NCI-H187 (cell line): ENCODE data around the gene DHX29.

Experiments
- DNase-seq, 2 experiments: peaks; one replicate each; lab custom pipeline; 2025; lab: John Stamatoyannopoulos, UW

The DHX29 gene

DNA sequence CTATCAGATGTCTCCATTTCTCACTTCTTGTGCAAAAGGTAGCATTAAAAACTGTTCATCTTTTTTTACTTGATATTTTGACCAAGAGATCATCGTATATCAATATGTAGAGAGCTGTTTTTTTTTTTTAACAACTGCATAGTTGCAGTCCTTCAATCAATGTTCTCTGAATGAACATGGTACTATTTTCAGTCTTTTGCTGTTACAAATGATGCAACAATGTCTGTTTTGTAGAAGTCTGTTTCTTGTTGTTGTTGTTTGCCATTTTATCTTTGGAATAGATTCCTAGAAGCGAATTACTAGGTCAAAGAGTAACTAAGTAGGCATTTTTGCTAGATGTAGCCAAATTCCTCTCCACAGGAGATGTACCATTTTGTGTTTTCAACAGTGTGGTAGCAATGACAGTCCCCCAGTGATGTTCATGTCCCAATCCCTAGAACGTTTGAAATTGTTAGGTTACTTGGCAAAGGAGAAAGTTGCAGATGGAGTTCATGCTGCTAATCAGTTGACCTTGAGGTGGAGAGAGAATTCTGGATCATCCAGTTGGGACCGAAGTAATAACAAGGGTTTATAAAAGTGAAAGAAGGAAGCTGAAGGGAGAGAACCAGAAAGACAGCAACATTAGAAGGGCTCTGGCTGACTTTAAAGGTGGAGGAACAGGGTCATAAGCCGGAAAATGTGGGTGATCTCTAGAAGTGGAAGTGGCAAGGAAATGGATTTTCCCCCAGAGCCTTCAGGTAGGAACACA is 6.5 kb upstream of the DHX29 start:
- no peak for DNase-seq

- DNase-seq = no peak
These were observed 851 bp upstream of the DHX29 start for GRCh38 chr5:55308254-55308836.

DNA sequence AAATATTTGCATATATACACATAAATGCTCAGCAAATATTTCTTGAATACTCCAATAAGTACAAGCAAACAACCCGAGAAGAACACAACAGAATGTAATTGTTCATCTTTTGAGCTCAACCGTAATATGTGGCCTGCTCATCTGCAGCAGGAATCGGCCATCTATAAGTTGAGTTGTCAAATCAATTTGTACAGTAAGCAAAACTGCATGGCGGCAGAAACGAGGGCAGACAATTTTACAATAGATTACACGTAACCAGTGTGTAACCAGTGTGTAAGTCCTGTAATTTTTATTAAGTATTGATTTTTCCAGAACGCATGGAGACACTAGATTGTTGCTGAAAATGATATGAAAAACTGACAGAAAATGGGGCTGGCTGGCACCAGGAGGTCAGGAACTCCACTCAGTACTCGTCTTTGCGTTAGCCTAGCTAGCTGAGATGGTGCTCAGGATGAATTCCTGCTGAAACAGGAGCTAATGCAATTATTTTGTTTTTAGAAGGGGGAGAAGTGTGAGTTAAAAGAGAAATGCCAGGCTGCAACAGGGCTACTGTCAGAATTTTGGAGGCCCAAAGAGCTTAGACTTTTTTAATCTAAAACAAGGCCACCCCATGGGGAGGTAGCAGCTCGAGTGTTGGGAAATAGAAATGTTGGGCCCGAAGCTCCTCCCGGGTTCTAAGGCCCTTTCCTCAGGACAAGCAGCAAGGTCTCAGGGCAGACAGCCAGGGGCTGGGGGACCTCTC is 682 bp downstream of the DHX29 start:
- no peak for DNase-seq

DNA sequence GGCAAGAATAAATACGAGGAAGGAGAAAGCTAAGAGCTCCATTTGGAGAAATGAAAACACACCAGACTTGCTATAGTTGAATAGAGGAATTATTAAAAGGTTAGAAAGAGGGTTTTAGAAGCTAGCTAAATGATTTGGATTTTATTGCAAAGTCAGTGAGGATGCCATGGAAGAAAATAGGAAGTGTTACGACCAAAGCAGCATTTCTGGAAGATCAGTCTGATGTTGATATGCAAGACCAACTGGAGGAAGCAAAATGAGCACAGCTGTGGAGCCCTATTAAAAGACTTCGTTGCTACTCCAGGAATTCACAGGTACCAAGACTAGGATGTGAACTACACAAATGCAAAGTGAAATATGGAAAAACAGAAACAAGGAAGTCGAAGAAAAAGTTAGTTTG is 2.1 kb downstream of the DHX29 start:
- DNase-seq = no peak

DNA sequence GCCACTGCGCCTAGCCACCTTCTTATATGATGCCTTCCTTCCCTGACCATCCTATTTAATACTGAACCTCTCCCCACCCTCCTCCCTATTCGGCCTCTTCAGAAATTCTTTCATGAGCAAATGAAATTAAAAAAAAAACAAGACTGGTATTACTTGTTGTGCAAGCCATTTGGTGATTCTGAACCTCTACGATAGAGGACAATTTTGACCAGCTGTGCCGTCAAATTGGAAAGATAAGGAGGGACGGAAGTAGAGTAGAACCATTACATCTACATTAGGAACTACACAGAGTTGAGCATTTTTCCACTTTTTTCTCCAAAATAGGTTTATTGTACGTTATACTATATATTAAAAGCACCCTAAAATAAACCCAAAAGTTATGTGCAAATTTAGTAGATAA is 2.9 kb downstream of the DHX29 start:
- no peak for DNase-seq

DNA sequence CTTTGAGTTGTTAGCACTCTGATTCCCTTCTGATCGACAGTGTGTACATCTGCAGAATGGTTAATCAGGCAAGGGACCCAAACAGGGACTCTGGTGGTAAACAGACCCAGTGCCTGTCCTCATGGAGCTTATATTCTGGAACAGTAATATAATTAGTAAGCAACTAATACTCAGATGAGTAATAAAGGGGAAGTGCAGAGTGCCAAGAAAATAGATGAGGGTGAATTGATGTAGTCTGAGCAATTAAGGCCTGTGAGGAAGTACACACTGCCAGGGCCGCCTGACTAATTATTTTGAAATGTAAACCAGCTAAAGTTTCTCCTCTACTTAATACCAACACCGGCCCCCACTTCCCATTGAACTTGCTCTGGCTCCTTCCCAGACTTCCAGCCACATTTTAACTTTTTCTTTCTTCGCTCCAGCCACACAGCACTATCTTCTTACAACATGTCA is 4.2 kb downstream of the DHX29 start:
- DNase-seq = no peak

- no peak for DNase-seq
These were observed 6.6 kb downstream of the DHX29 start for GRCh38 chr5:55300890-55301289.

DNA sequence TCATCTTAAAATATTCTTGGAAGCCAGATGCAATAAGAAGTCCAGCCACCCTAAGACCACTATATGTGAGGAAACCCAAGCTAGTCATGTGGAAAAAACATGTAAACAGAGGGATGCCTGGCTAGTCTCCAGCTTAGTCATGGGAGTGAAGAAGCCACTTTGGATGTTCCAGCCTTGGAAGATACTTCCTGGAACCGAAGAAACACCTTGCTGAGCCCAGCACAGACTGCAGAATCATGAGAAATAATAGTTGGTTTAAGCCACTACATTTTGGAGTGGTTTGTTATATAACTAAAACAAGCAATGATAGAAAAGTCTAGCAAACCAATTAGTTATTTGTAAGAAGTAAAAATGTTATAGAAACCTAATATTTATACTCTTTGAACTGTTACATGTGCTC is 12.6 kb downstream of the DHX29 start:
- DNase-seq = no peak

DNA sequence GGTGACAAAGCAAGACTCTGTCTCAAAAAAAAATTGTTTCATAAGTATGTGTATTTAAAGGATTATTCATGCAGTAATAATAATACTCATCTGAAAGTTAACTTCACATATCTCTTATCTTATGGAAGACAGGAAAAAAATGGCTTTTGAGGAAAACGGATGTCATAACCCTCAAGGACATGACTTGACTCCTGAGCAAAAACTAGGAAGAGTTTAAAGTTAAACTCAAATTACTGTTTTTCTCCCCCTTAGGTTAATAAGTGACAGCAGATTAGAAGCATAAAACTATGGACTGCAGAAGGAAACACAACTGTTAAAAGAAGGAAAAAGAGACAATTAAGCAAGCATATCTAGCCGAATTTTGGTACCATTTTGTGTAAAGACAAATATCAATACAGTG is 16.5 kb downstream of the DHX29 start:
- DNase-seq = no peak

DNA sequence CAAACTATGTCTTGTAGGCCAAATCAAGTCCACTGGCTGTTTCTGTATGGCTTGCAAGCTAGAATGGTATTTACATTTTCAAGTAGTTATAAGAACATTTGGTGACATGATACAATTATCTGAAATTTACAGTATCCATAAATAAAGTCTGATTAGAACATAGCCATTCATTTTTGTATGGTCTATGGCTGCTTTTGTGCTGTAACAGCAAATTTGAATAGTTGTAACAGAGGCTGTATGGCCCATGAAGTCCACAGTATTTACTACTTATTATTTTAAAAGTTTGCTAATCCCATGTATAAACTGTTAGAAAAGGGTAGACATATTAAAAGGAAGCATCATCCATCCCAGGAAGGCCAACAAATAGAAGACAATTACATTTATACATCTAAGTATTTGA is 17.7 kb downstream of the DHX29 start:
- DNase-seq = no peak

- no peak for DNase-seq
These were observed 21.0 kb downstream of the DHX29 start for GRCh38 chr5:55286411-55286933.

DNA sequence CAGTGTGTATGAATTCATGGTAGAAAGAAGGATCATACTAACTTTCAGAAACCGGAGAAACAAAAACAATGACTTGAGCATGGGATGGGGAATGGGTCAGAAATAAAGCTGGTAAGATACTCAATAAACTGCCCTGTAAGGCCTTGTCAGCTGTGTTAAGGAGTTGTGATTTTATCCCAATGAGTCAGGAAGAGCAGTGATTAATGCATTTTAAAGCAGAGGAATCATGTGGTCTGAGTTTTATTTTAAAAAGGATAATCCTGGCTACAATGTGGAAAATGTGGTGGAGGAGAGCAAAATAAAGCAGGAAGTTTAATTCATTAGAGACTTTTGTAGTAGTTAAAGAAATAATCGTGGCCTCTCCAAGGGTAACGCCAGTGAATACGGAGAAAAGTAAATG is 28.7 kb downstream of the DHX29 start:
- DNase-seq = no peak

DNA sequence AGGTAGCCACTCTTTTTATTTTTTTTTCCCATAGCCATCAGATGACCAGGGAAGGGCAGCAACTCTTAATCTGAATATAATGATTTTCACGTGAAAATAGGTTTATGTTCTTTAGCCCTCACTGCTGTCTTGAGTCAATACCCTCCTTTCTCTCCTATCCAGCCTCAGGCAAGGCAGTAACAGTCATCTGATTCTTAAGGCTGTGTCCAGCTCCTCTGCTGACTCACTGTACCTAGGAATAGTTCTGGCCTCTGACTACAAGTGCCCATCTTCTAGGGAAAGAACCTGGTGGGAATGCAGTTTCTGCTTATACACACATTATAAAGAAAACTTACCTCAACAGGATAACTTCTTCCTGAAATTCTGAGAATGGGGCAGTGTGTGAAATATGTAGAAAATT is 30.7 kb downstream of the DHX29 start:
- no peak for DNase-seq

GRCh38 chr5:55258339-55258738 is 49.2 kb downstream of the DHX29 start:
- no peak for DNase-seq

DNA sequence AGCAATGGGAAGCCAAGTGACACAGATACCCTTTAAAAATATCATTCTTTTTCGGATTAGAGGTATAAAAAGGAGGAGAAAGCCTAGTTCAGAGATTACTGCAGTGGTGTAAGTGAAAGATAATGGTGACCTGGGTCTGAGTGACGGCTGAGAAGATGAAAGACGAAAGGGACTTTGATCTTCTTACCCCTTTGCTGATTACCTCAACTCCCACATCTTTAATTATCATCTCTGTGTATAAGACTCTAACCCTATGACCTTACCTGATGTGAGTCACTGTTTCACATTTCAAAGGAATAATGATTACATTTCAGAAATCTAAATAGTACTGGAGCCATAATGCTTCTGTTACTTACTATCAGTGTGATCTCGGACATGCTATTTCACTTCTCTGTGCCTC is 52.7 kb downstream of the DHX29 start:
- DNase-seq = no peak

DNA sequence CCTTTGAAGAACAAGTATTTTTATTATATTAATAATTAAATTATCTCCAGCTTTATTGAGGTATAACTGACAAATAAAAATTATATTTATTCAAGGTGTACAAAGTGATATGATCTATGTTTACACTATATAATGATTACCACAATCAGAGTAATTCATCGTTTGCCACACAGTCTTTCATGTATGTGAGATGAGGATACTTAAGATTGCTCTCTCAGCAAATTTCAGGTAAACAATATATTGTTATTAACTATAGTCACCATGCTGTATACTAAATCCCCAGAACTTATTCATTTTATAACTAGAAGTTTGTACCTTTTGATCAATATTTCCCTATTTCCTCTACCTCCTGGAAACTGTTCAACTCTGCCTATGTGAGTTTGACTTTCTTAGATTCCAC is 57.4 kb downstream of the DHX29 start:
- DNase-seq = no peak

GRCh38 chr5:55241746-55242145 is 65.7 kb downstream of the DHX29 start:
- no peak for DNase-seq

DNA sequence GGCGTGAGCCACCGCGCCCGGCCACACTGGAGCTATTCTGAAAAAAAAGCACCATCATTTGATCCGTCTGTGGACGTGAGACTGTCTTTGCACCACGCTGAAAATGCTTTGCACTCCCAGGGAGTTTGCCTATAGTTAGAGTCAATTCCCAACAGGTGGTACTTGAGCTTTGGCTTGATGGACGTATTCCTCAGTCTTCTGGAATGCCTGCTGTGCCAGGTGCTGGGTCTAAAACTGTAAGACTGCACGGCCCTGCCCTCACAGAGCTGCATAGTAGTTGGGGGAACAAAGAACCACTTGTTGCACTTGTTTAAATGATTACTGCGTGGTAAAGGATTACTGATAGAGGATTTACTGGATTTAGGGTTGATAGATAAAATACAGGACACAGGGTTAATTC is 70.7 kb downstream of the DHX29 start:
- DNase-seq = no peak

DNA sequence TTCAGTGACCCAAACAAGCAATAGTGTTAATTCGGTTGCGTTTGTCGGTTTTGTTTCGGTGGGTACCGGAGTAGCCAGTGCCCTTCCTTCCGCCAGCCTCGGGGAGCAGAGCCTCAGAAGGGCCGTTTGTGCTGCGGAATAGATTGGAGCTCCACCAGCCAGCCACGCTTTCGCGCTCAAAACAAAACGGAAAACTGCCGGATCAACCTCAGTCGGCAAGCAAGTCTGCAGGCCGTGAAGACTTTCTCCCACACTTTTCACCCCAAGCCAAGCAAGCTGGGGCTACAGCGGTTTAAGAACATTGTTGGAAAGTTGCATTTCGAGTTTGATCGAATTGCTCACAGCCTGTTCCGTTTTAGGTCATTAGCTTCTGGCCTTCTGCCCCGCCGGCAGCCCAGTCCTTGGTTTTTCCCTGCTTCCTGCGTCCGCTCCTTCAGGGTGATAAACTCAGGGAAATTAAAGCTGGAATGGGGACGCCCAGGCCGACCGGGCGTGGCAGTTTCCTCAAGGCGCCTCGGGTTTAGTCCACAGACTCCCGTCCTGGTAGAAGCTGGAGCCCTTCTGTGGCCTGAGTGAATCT is 73.3 kb downstream of the DHX29 start:
- DNase-seq = no peak

- peak; percentile 61 to 79 for DNase-seq
These were observed 74.2 kb downstream of the DHX29 start, which contains the start of gene CCNO for GRCh38 chr5:55232985-55233928. TSS of gene CCNO (minus strand) at chr5:55233608. CDS start at chr5:55233523, 85 bp downstream.

- peak; percentile 48 to 51 for DNase-seq
These were observed 75.1 kb downstream of the DHX29 start for GRCh38 chr5:55232271-55232984.
